Stomach (tissue), 4 donors: ENCODE results near the gene TAPBPL.

Source experiments
- CTCF ChIP-seq, 7 experiments: fragments of 450-650 bp in 4 of 7; fragments of 200-600 bp in 3 of 7; sonication (generic) in 3 of 7; IDR thresholded peaks; one replicate each; pipeline ENCODE4 v1.5.1; 2016 to 2019; ENCODE audit warnings: antibody characterized with exemption in 7 of 7, control low read depth in 2 of 7, mild to moderate bottlenecking in 1 of 7
- EP300 ChIP-seq: sonication (generic); formaldehyde crosslinking; IDR thresholded peaks from one replicate; pipeline ENCODE4 v1.6.1; 2017; ENCODE audit warnings: antibody characterized with exemption
- POLR2A ChIP-seq, 4 donors: fragments of 450-650 bp; IDR thresholded peaks; one replicate each; pipeline ENCODE4 v1.6.1; 2016; ENCODE audit warnings: antibody characterized with exemption in 4 of 4, control low read depth in 2 of 4, mild to moderate bottlenecking in 1 of 4, moderate library complexity in 1 of 4
- POLR2AphosphoS5 ChIP-seq, 3 donors: sonication (generic); formaldehyde crosslinking; IDR thresholded peaks; one replicate each; pipeline ENCODE4 v1.6.1; 2016; ENCODE audit warnings: antibody characterized with exemption in 3 of 3

- TF ChIP-seq POLR2A (IDR thresholded peaks at IDR 0.05), result no peak
- peak in 6 of 7 experiments; percentile 50 to 94 (median 80) for TF ChIP-seq CTCF (IDR thresholded peaks at IDR 0.05)
- no peak for TF ChIP-seq EP300
- peak in 1 of 3 donors; percentile 56 for TF ChIP-seq POLR2AphosphoS5 (IDR thresholded peaks at IDR 0.05)
Observed at GRCh38 chr12:6465467-6466183, 13.8 kb downstream of the TAPBPL start.
